HG03571 (cell line): ENCODE results near the gene SAMD14.

ENCODE experiments used
- ATAC-seq: cut with Tn5 transposase; IDR thresholded peaks from one replicate; pipeline ENCODE4 v1.9.1; 2021; ENCODE audit not compliant: unreplicated experiment

The SAMD14 gene

DNA sequence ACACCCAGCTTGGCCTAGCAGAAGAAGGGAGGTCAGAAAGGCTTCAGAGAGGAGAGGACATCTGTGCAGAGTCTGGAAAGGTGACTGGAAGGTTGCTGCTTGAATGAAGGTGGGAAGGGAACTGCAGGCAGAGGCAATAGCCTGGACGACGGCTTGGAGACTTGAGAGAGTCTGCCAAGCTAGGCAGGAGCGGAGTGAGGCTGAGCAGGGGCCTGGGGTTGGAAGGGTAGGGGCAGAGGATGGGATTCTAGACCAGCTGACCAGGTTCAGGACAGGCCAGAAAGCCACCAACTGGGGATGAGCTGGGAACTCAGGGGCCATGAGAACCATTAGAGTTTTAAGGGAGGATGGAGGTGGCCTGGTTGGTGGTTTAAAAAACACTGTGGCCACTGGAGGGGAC is 35.5 kb upstream of the SAMD14 start:
- no peak for ATAC-seq

DNA sequence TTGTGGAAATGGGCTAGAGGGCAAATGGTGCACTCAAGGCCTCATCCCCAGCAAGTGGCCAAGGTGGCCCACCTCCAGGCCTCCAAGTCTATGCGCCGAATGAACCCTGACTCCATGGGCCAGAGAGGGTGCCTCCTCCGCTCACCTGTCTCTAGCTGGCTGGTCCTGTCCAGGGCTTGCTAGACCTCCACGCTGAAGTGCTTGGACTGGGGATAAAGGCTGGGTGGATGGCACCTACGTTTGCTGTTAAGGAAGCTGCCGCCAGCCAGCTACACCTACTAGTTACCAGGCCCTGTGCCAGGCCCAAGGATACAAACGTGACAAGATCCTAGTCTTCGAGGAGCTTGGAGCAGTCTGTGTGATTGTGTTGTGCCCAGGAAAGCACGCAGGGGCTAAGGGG is 35.1 kb upstream of the SAMD14 start:
- ATAC-seq, result no peak

GRCh38 chr17:50164697-50164988 is 34.7 kb upstream of the SAMD14 start:
- no peak for ATAC-seq

- ATAC-seq, result no peak
These were observed 34.1 kb upstream of the SAMD14 start for GRCh38 chr17:50163843-50164696.

DNA sequence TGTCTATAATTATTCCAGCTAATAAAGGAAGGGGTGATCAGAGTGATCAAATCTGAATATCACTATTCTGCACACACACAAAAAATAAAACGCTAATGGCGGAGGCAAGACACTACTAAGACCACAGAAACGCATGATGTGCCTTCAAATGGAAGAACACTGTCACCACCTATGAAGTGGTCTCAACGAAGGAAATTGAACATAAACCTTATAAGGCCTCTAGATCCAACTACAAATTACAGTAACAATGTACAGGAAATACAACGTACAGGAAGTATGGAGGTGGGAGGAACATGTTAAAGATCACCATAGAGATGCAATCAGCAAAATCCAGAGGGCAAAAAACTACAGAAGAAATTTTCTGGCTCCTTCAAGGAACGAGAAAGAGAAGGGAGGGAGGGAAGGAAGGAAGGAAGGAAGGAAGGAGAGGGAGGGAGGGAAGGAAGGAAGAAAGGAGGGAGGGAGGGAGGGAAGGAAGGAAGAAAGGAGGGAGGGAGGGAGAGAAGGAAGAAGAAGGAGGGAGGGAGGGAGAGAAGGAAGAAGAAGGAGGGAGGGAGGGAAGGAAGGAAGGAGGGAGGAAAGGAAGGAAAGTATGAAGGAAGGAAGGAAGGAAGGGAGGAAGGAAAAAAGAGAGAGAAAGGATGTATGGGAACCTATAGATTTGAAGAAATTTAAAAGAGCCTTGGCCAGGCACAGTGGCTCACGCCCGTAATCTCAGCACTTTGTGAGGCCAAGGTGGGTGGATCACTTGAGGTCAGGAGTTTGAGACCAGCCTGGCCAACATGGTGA is 32.7 kb upstream of the SAMD14 start:
- no peak for ATAC-seq

GRCh38 chr17:50161911-50162288 is 31.9 kb upstream of the SAMD14 start:
- no peak for ATAC-seq

GRCh38 chr17:50161023-50161910 is 31.3 kb upstream of the SAMD14 start:
- ATAC-seq, result peak; percentile 58

DNA sequence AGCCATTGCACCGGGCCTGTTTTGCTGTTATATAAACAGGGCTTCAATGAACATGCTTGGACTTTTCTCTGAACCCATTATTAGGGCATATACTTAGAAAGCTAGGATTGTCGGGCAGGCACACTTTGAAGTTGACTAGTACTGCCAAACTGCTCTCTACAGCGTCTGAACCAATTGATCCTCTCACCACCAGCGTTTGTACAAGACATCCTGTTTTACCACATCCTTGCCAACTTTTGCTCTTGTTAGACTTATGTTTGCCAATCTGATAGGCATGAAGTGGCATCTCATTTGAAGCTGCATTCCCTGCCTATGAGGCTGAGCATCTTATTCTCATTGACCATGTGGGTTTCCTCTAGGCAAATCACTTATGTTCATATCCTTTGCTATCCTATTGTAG is 27.9 kb upstream of the SAMD14 start:
- ATAC-seq, result no peak

- ATAC-seq, result no peak
These were observed 25.3 kb upstream of the SAMD14 start for GRCh38 chr17:50155115-50155819.

DNA sequence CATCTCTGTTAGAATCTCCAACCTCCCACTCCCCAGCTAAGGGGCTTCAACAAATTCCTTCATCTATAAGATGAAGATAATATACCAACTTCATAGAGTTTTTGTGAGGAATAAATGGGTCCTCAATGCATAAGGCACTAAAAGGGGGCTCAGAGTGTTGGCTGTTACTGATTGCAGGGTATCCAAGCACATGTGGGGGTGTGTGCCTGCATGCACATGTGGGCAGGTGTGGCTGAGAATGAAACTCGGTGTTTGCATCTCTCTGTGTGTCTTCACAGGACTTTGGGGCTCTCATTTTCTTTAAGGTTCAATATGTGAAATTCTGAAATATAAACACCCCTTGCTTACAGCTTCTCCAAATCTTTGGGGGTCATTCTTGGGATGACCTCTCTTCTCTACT is 24.6 kb upstream of the SAMD14 start:
- no peak for ATAC-seq

DNA sequence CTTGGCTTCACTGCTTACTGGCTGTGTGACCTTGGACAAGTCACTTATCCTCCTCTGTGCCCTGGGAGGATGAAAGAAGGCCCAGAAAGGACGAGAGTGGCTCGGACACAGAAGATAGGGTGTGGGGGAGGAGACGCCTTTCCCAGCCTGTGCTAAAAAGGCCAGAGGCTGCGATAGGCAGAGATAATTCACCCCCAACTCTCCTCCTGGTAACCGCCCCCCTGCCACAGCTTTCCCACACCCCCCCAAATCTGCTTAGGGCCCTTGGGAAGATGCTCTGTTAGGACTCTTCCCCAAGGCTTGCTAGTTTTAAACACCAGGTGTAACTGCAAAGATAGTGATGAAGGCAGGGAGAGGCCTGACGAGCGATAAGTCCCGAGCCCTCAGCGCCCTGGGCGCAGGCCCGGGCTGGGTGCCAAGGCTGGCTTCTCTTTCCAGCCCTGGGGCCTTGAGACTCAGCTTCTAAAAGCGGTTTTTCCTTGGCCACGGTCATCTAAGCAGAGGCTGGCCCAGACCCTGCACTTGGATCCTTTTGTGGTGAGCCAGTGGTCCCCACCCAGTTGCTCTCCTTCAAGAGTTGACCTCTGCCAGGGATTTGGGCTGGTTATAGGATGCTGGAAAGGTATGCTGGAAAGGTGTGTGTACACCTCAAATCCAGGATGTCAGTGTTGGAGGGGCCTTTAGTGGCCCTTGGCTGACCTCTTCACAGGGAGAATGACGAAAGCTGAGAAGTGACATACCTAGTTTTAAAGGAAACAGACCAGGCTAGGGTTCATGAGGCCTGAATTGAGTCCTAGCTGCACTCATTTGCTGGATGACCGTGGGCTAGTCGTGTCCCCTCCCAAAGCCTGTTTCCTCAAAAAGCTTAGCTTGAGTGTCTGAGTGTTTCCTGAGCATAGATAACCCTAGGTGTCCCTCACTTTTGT is 24.0 kb upstream of the SAMD14 start:
- ATAC-seq, result no peak

GRCh38 chr17:50152736-50153135 is 22.8 kb upstream of the SAMD14 start:
- no peak for ATAC-seq

GRCh38 chr17:50151937-50152547 is 22.1 kb upstream of the SAMD14 start:
- ATAC-seq, result no peak

- no peak for ATAC-seq
These were observed 21.3 kb upstream of the SAMD14 start for GRCh38 chr17:50151041-50151936.

GRCh38 chr17:50150354-50151040 is 20.5 kb upstream of the SAMD14 start, which contains the start of gene PPP1R9B:
PPP1R9B (minus strand) TSS chr17:50150677; CDS start chr17:50150513, 164 bp downstream.
- ATAC-seq, result no peak

GRCh38 chr17:50149417-50150353 is 19.7 kb upstream of the SAMD14 start:
- no peak for ATAC-seq

GRCh38 chr17:50149091-50149416 is 19.1 kb upstream of the SAMD14 start:
- ATAC-seq, result no peak
